ENCODE data around the gene CAB39L.

DNA sequence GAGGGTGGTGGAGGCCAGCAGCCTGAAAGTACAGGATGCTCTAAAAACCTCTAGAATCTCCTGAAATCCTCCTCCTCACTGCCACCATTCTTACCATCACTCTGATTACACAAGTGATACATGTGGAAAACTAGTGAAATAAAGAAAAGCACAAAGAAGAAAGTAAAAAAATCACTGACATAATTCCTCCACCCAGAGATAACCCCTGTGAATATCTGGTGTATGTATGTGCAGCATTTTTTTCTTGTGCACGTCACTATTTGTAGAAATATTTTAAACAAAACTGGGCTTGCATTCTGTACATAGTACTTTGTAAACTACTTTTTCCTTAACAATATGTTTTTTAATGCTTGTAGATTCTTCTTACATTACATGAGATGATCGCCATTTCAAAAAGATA is 122.9 kb downstream of the CAB39L start:
- TF ChIP-seq EZH2 (IDR thresholded peaks at IDR 0.05; ENCODE audit: low read length) (no peak), CTCF (optimal IDR thresholded peaks at IDR 0.05 in 1 of 3, IDR thresholded peaks at IDR 0.05 in 1 of 3, conservative IDR thresholded peaks at IDR 0.05 in 1 of 3; ENCODE audit: extremely low read depth in 1 of 3, insufficient read depth in 2 of 3, low read length in 3 of 3) (no peak)

All from keratinocyte (primary cell).